IMR-90 (cell line): ENCODE measurements around the gene PRKAG2.

Experiments
- TF ChIP-seq, protein P1 (sequence below): conservative IDR thresholded peaks from 2 replicates; pipeline ENCODE4 v1.5.1; 2012; ENCODE audit warnings: mild to moderate bottlenecking, low read depth, low read length, improper control_type of control experiment
- TF ChIP-seq, protein P2 (sequence below): fragments of 150-350 bp; IDR thresholded peaks from 2 replicates; pipeline ENCODE4 v1.6.1; 2017; ENCODE audit warnings: mild to moderate bottlenecking, antibody characterized with exemption, low read length, low read depth

DNA sequence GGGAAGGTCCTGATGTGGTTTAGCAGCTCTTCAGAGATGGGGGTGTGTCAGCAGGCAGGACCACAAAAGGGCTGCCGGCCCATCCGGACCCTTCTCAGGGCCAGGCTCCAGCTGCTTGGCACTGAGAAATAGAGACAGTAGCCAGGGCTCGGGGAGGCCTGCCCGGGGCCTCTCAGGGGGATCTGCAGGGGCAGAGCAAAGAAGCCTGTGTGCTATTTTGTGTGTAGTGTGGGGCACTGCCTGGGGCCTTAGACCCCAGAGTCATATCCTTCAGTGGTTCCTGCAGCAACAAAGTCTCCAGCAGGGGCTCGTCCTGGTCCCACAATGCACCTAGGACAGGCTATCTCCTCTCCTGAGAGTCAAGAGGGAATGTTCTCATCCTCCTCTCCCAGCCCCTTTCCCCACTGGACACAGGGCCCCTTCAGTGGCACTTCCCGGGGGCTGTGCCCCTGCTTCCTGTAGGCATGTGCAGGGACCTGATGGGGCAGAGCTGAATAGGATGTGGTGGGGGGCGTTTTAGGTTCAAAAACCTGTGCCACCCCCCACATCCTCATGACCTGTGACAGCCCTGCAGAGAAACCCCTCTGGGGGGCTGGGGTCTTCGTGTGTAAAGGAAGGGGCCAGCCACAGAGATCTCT, 197.7 kb downstream of the PRKAG2 start:
- TF ChIP-seq, protein P1, sequence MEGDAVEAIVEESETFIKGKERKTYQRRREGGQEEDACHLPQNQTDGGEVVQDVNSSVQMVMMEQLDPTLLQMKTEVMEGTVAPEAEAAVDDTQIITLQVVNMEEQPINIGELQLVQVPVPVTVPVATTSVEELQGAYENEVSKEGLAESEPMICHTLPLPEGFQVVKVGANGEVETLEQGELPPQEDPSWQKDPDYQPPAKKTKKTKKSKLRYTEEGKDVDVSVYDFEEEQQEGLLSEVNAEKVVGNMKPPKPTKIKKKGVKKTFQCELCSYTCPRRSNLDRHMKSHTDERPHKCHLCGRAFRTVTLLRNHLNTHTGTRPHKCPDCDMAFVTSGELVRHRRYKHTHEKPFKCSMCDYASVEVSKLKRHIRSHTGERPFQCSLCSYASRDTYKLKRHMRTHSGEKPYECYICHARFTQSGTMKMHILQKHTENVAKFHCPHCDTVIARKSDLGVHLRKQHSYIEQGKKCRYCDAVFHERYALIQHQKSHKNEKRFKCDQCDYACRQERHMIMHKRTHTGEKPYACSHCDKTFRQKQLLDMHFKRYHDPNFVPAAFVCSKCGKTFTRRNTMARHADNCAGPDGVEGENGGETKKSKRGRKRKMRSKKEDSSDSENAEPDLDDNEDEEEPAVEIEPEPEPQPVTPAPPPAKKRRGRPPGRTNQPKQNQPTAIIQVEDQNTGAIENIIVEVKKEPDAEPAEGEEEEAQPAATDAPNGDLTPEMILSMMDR, result no peak
- TF ChIP-seq, protein P2, sequence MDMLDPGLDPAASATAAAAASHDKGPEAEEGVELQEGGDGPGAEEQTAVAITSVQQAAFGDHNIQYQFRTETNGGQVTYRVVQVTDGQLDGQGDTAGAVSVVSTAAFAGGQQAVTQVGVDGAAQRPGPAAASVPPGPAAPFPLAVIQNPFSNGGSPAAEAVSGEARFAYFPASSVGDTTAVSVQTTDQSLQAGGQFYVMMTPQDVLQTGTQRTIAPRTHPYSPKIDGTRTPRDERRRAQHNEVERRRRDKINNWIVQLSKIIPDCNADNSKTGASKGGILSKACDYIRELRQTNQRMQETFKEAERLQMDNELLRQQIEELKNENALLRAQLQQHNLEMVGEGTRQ, result no peak
